Right ventricle myocardium inferior (tissue), 1 donor: Measurements from ENCODE around the gene UBAC1. TPM values are rescaled to one million over a fixed set of nuclear protein-coding genes. Genes with fewer than 3 reads are reported as not detected.

ENCODE experiments used
- ATAC-seq: fragments of 200-7000 bp; cut with Tn5 transposase; one replicate; pipeline ENCODE4 v1.9.1; 2020; ENCODE audit warnings: mild to moderate bottlenecking, moderate library complexity
- DNase-seq: peaks from one replicate; pipeline ENCODE4 v3.0.0; 2021; ENCODE audit errors: missing footprints
- intact Hi-C: fragments of 100-400 bp; cut with DNase I; formaldehyde crosslinking; loops from one replicate; pipeline ENCODE4 v1.11.0; 2022
- total RNA-seq: library from RNA; stranded (reverse); fragmentation: NEBNext Ultra II Directional; extraction: Animal tissue kit (Norgen Biotek cat#: 25700); gene quantifications from one replicate; pipeline ENCODE4 v1.2.1, GENCODE V29; 2021
- donor health status: DM: no; HTN: yes; CAD: no; lungs with severe emphysema.

UBAC1 gene
- total RNA-seq, 1 donor from 2014 or later, result 119 TPM

DNA sequence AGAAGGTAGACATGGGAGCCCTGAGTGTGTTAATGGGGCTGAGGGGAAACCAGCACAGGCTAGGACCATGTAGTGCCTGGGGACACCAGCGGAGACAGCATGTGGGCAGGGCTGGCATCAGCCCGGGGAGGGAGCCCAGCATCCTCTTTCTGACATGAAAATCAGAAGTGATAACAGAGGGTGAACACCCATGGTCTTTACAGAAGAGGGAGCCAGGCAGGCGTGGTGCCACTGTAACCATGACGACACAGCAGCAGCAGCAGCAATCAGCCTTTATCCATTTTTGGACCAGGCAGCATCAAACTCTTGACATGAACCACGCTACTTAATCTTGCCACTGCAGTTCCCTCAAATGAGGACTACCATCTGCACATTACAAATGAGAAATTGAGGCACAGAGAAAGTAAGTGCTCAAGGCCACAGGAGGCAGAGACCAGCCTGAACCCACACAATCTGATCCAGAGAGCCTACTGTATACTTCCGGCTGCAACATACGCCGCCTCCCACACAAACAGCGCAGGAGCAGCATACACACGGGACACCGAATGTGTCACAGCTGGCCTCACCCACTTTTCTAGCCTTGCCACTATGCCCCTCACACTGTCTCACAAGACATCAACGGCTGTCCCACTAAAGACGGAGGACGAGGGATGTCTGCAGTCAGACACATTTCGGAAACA lies 77.6 kb downstream of the UBAC1 start:
- DNase-seq, result no peak
- intact Hi-C loops, result no loop called here
- ATAC-seq, result no peak

Other genes starting within 250 kb of the UBAC1 start
- gene CAMSAP1, start 53.8 kb downstream of the UBAC1 start, total RNA-seq, result 17.6 TPM
- gene NACC2, start 133.9 kb upstream of the UBAC1 start, total RNA-seq, result 37.0 TPM
- 18.7 TPM for gene TMEM250, start 157.5 kb upstream of the UBAC1 start, total RNA-seq
- gene LHX3, start 243.8 kb upstream of the UBAC1 start, total RNA-seq, result not detected